Measurements from ENCODE around the gene NALCN. TPM values are rescaled to one million over a fixed set of nuclear protein-coding genes. Genes with fewer than 3 reads are reported as not detected.

NALCN gene
- total and polyA plus RNA-seq, 10 of the 15 experiments (the other 5 are each of a cell fraction or from before 2014, with no cell fraction given): under 0.01 TPM; not detected in 9

DNA sequence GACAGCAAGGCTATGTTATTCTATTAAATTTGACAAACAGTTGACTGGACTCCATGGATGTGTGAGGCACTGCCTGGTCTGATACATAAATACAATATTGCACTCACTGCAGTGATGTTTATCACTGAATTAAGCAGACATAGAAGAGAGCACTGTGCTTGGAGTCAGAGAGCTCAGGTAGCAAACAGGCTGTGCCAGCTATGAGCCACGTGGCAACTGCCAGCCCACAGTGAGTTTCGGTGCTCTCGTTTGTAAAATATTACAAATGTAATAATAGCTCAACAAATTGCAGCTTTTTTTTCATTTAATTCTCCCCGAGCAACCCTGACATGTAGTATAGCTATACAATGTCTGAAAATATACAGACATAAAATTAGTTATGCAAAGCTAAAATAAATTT is 237.3 kb downstream of the NALCN start (continued):
- TF ChIP-seq, protein P1, sequence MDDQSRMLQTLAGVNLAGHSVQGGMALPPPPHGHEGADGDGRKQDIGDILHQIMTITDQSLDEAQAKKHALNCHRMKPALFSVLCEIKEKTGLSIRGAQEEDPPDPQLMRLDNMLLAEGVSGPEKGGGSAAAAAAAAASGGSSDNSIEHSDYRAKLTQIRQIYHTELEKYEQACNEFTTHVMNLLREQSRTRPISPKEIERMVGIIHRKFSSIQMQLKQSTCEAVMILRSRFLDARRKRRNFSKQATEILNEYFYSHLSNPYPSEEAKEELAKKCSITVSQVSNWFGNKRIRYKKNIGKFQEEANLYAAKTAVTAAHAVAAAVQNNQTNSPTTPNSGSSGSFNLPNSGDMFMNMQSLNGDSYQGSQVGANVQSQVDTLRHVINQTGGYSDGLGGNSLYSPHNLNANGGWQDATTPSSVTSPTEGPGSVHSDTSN (IDR thresholded peaks at IDR 0.05; ENCODE audit: insufficient replicate concordance, low read depth, low read length): no peak
- TF ChIP-seq KDM1A (IDR thresholded peaks at IDR 0.05; ENCODE audit: borderline replicate concordance) (no peak), CREB1 (IDR thresholded peaks at IDR 0.05; ENCODE audit: low read depth) (no peak), MEF2A (IDR thresholded peaks at IDR 0.05; ENCODE audit: insufficient read depth, low read depth, low read length) (no peak), HDAC6 (IDR thresholded peaks at IDR 0.05; ENCODE audit: unreplicated experiment) (no peak), ASH2L (IDR thresholded peaks at IDR 0.05; ENCODE audit: borderline replicate concordance, low read depth) (no peak), JUNB (IDR thresholded peaks at IDR 0.05) (no peak), PAX8 (IDR thresholded peaks at IDR 0.05) (no peak)
- TF ChIP-seq, protein P2, sequence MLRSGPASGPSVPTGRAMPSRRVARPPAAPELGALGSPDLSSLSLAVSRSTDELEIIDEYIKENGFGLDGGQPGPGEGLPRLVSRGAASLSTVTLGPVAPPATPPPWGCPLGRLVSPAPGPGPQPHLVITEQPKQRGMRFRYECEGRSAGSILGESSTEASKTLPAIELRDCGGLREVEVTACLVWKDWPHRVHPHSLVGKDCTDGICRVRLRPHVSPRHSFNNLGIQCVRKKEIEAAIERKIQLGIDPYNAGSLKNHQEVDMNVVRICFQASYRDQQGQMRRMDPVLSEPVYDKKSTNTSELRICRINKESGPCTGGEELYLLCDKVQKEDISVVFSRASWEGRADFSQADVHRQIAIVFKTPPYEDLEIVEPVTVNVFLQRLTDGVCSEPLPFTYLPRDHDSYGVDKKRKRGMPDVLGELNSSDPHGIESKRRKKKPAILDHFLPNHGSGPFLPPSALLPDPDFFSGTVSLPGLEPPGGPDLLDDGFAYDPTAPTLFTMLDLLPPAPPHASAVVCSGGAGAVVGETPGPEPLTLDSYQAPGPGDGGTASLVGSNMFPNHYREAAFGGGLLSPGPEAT (IDR thresholded peaks at IDR 0.05; ENCODE audit: low read depth): no peak
- TF ChIP-seq, protein P3, sequence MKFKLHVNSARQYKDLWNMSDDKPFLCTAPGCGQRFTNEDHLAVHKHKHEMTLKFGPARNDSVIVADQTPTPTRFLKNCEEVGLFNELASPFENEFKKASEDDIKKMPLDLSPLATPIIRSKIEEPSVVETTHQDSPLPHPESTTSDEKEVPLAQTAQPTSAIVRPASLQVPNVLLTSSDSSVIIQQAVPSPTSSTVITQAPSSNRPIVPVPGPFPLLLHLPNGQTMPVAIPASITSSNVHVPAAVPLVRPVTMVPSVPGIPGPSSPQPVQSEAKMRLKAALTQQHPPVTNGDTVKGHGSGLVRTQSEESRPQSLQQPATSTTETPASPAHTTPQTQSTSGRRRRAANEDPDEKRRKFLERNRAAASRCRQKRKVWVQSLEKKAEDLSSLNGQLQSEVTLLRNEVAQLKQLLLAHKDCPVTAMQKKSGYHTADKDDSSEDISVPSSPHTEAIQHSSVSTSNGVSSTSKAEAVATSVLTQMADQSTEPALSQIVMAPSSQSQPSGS (IDR thresholded peaks at IDR 0.05; ENCODE audit: low read length): no peak
